ENCODE data around the gene LPAR1. TPM values are rescaled to one million over a fixed set of nuclear protein-coding genes. Genes with fewer than 3 reads are reported as not detected.
"Not testable (repeated sequence)": the region's sequence is repeated elsewhere in the genome, so short reads cannot be mapped to it uniquely, and the experiment has no call there.

Gene LPAR1
- total RNA-seq, 8 experiments from 2014 or later = 0.69 to 128 (median 8.0) TPM

GRCh38 chr9:110861370-110862110, 176.7 kb downstream of the LPAR1 start:
- in situ Hi-C loops (cut with MboI; ENCODE audit: low pct_unique_long_range_greater_than_20kb in 2 of 9, low sequenced_read_pairs in 9 of 9, unreplicated experiment in 9 of 9); ATAC-seq (replicated peaks in 6 of 8); H3K4me1 ChIP-seq (replicated peaks in 1 of 2); H3K4me3 ChIP-seq; H3K27ac ChIP-seq: not testable (repeated sequence)
- WGBS, 10 experiments = 62 to 92% (median 81%) methylated on average over 1 to 3 of the region's 4 CpGs; no CpG with 5 or more reads in 4 of the 10 experiments

GRCh38 chr9:110856772-110857171, 181.5 kb downstream of the LPAR1 start:
- 55 to 94% (median 70%) methylated on average over 1 to 3 of the region's 3 CpGs; no CpG with 5 or more reads in 1 of the 10 experiments for WGBS, 10 experiments
- in situ Hi-C loops (cut with MboI; ENCODE audit: low pct_unique_long_range_greater_than_20kb in 2 of 9, low sequenced_read_pairs in 9 of 9, unreplicated experiment in 9 of 9) = no loop called here
- Histone ChIP-seq H3K4me3 (no peak overlapping the region), H3K4me1 (replicated peaks in 1 of 2) (no peaks in the 10 kb centered on the region), H3K27ac (no peak overlapping the region)
- ATAC-seq (replicated peaks in 6 of 8) = no peak

GRCh38 chr9:110850401-110851135, 187.7 kb downstream of the LPAR1 start:
- in situ Hi-C loops (cut with MboI; ENCODE audit: low pct_unique_long_range_greater_than_20kb in 2 of 9, low sequenced_read_pairs in 9 of 9, unreplicated experiment in 9 of 9) = no loop called here
- no peaks in the 10 kb centered on the region for H3K4me1 ChIP-seq (replicated peaks in 1 of 2)
- ATAC-seq (replicated peaks in 6 of 8) = no peak
- H3K4me3 ChIP-seq = no peak overlapping the region
- 66 to 100% (median 78%) methylated on average over 1 to 5 of the region's 6 CpGs; no CpG with 5 or more reads in 1 of the 10 experiments for WGBS, 10 experiments
- H3K27ac ChIP-seq = no peak overlapping the region

- in situ Hi-C loops (cut with MboI; ENCODE audit: low pct_unique_long_range_greater_than_20kb in 2 of 9, low sequenced_read_pairs in 9 of 9, unreplicated experiment in 9 of 9) = no loop called here
Measured at GRCh38 chr9:110847671-110848070, 190.6 kb downstream of the LPAR1 start.

GRCh38 chr9:110846215-110846614, 192.1 kb downstream of the LPAR1 start:
- in situ Hi-C loops (cut with MboI; ENCODE audit: low pct_unique_long_range_greater_than_20kb in 2 of 9, low sequenced_read_pairs in 9 of 9, unreplicated experiment in 9 of 9) = no loop called here
- Histone ChIP-seq H3K4me3 (no peak overlapping the region), H3K27ac (no peak overlapping the region), H3K4me1 (replicated peaks in 1 of 2) (no peaks in the 10 kb centered on the region)
- WGBS, 10 experiments = 45 to 95% (median 74%) methylated on average over 1 to 2 of the region's 2 CpGs
- ATAC-seq (replicated peaks in 6 of 8) = peak in 4 of 8 experiments; percentile 37 to 64 (median 54)

More at GRCh38 chr9:110847671-110848070, 190.6 kb downstream of the LPAR1 start:
- WGBS, 10 experiments = 0 to 95% (median 50%) methylated on average over 2 to 3 of the region's 3 CpGs; no CpG with 5 or more reads in 1 of the 10 experiments
- no peak for ATAC-seq (replicated peaks in 6 of 8)
- Histone ChIP-seq H3K4me1 (replicated peaks in 1 of 2) (no peaks in the 10 kb centered on the region), H3K27ac (no peak overlapping the region), H3K4me3 (no peak overlapping the region)

- Histone ChIP-seq H3K27ac (no peak overlapping the region), H3K4me1 (replicated peaks in 1 of 2) (no peaks in the 10 kb centered on the region), H3K4me3 (no peak overlapping the region)
- no peak for ATAC-seq (replicated peaks in 6 of 8)
- in situ Hi-C loops (cut with MboI; ENCODE audit: low pct_unique_long_range_greater_than_20kb in 2 of 9, low sequenced_read_pairs in 9 of 9, unreplicated experiment in 9 of 9) = no loop called here
- 50 to 100% (median 87%) methylated on average over 1 of the region's 1 CpG for whole genome bisulfite sequencing, 10 experiments
Measured at GRCh38 chr9:110844121-110844520, 194.1 kb downstream of the LPAR1 start.

GRCh38 chr9:110842986-110843385, 195.3 kb downstream of the LPAR1 start:
- H3K4me3 ChIP-seq = no peak overlapping the region
- ATAC-seq (replicated peaks in 6 of 8) = no peak
- no peak overlapping the region for H3K27ac ChIP-seq
- no peaks in the 10 kb centered on the region for H3K4me1 ChIP-seq (replicated peaks in 1 of 2)
- in situ Hi-C loops (cut with MboI; ENCODE audit: low pct_unique_long_range_greater_than_20kb in 2 of 9, low sequenced_read_pairs in 9 of 9, unreplicated experiment in 9 of 9) = no loop called here
- WGBS, 10 experiments = 24 to 70% (median 56%) methylated on average over 1 to 3 of the region's 3 CpGs; no CpG with 5 or more reads in 3 of the 10 experiments

- no peak for ATAC-seq (replicated peaks in 6 of 8)
- Histone ChIP-seq H3K4me1 (replicated peaks in 1 of 2) (no peaks in the 10 kb centered on the region), H3K4me3 (no peak overlapping the region), H3K27ac (no peak overlapping the region)
- 84 to 100% (median 95%) methylated on average over 1 to 9 of the region's 9 CpGs; no CpG with 5 or more reads in 5 of the 10 experiments for WGBS, 10 experiments
- in situ Hi-C loops (cut with MboI; ENCODE audit: low pct_unique_long_range_greater_than_20kb in 2 of 9, low sequenced_read_pairs in 9 of 9, unreplicated experiment in 9 of 9) = no loop called here
Measured at GRCh38 chr9:110842169-110842568, 196.1 kb downstream of the LPAR1 start.

GRCh38 chr9:110837401-110838005, 200.8 kb downstream of the LPAR1 start:
- no peaks in the 10 kb centered on the region for H3K4me1 ChIP-seq (replicated peaks in 1 of 2)
- in situ Hi-C loops (cut with MboI; ENCODE audit: low pct_unique_long_range_greater_than_20kb in 2 of 9, low sequenced_read_pairs in 9 of 9, unreplicated experiment in 9 of 9) = no loop called here
- 75 to 100% (median 100%) methylated on average over 1 to 2 of the region's 2 CpGs; no CpG with 5 or more reads in 5 of the 10 experiments for WGBS, 10 experiments
- H3K27ac ChIP-seq = no peak overlapping the region
- no peak overlapping the region for H3K4me3 ChIP-seq
- ATAC-seq (replicated peaks in 6 of 8) = no peak

- in situ Hi-C loops (cut with MboI; ENCODE audit: low pct_unique_long_range_greater_than_20kb in 2 of 9, low sequenced_read_pairs in 9 of 9, unreplicated experiment in 9 of 9) = no loop called here
- WGBS, 10 experiments = 50 to 90% (median 67%) methylated on average over 1 of the region's 1 CpG; no CpG with 5 or more reads in 3 of the 10 experiments
- ATAC-seq (replicated peaks in 6 of 8) = peak in 1 of 8 experiments; percentile 31
- no peak overlapping the region for H3K4me3 ChIP-seq
- H3K27ac ChIP-seq = no peak overlapping the region
- no peaks in the 10 kb centered on the region for H3K4me1 ChIP-seq (replicated peaks in 1 of 2)
Measured at GRCh38 chr9:110835859-110836271, 202.4 kb downstream of the LPAR1 start.

GRCh38 chr9:110835404-110835803, 202.9 kb downstream of the LPAR1 start:
- Histone ChIP-seq H3K4me3 (no peak overlapping the region), H3K27ac (no peak overlapping the region), H3K4me1 (replicated peaks in 1 of 2) (no peaks in the 10 kb centered on the region)
- 0 to 69% (median 33%) methylated on average over 1 to 3 of the region's 3 CpGs; no CpG with 5 or more reads in 1 of the 10 experiments for WGBS, 10 experiments
- in situ Hi-C loops (cut with MboI; ENCODE audit: low pct_unique_long_range_greater_than_20kb in 2 of 9, low sequenced_read_pairs in 9 of 9, unreplicated experiment in 9 of 9) = no loop called here
- peak in 2 of 8 experiments; percentile 19 to 50 for ATAC-seq (replicated peaks in 6 of 8)

GRCh38 chr9:110832926-110833325, 205.3 kb downstream of the LPAR1 start:
- no peak overlapping the region for H3K27ac ChIP-seq
- H3K4me1 ChIP-seq (replicated peaks in 1 of 2) = no peaks in the 10 kb centered on the region
- WGBS, 10 experiments = 52 to 100% (median 77%) methylated on average over 1 to 3 of the region's 3 CpGs
- no peak for ATAC-seq (replicated peaks in 6 of 8)
- in situ Hi-C loops (cut with MboI; ENCODE audit: low pct_unique_long_range_greater_than_20kb in 2 of 9, low sequenced_read_pairs in 9 of 9, unreplicated experiment in 9 of 9) = no loop called here
- no peak overlapping the region for H3K4me3 ChIP-seq

- in situ Hi-C loops (cut with MboI; ENCODE audit: low pct_unique_long_range_greater_than_20kb in 2 of 9, low sequenced_read_pairs in 9 of 9, unreplicated experiment in 9 of 9) = no loop called here
- H3K4me3 ChIP-seq = no peak overlapping the region
- 83 to 100% (median 94%) methylated on average over 1 to 20 of the region's 21 CpGs; no CpG with 5 or more reads in 6 of the 10 experiments for WGBS, 10 experiments
- no peaks in the 10 kb centered on the region for H3K4me1 ChIP-seq (replicated peaks in 1 of 2)
- no peak overlapping the region for H3K27ac ChIP-seq
- no peak for ATAC-seq (replicated peaks in 6 of 8)
Measured at GRCh38 chr9:110830495-110830894, 207.8 kb downstream of the LPAR1 start.

All from motor neuron (in vitro differentiated cells).